Measurements from ENCODE around the gene PITPNM3.
A peak's percentile ranks its signal among the peaks of the same experiment; 100 is the strongest.

The PITPNM3 gene

DNA sequence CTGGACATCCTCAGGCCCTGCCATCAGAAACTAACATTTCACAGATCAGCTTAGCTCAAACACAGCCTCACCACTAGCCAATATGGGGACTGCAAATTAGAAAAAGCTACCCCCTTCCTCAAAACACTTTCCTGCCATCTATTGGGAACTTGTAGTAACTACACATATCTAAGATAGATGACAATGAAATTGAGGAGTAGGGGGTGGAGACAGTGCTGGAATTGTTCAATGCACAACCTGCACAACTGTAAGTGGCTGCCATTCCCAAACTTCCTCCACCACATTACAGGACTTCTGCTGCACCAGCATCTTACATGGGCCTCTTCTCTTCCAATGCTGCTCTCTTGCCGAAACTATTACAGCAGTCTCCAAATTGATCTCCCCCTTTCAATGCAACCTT is 143.3 kb downstream of the PITPNM3 start:
- peak; percentile 46 for DNase-seq (ENCODE audit: low spot score)
- FAIRE-seq: no peak

DNA sequence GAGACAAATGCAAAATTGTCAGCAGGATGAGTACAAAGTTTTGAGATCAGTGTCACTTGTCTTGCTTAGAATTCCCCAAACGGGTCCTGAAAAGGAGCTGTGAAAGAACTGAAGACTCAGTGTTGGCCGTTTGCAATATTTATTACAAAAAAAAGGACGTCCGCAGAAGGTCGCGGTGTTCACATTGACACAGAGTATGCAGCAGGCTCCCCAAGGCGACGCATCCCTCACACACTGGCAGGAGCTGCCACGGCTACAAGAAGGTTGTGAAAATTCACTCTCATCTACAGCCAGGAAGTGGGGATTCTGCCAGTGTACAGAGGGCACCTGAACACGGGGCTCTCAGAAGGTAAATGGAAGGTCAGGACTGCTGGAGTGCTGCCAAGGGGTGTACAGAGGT is 147.6 kb downstream of the PITPNM3 start:
- FAIRE-seq (no peak), DNase-seq (ENCODE audit: low spot score) (no peak)

DNA sequence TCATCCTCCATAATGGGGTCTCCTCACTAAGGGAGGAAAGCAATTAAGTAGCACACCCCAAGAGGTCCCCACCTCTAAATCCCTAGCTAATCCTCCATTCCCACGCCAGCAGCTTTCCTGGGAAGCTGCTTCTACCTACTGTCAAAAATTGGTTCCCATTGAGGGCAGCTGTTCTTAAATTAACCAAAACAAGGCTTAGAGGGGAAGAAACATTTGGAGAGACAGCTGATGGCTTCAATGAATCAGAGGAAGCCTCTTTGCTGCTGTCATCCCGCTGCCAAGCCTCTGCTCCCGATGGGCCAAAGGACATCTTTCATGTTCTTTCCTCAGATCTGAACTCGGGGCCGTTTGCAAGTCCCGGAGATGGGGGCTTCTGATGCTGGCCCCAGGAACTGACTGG is 148.1 kb downstream of the PITPNM3 start:
- DNase-seq (ENCODE audit: low spot score): no peak
- no peak for FAIRE-seq

DNA sequence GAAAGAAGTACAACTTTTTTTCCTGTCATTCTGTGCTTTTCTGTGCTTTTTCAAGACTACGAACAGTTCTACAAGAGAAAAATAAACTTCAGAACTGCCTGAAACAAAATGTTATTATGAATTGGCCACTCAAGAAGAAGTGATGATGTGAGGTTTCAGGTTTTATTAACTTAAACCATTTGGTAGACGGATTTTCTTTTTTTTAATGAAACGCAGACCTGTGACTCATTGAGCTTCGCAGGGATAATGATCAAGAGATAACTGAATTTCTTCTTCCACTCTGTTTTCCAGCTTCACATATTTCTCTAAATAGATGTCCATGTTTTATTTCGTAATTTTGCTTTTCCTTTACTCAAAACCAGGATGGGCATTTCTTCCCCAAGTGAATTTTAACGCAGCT is 154.1 kb downstream of the PITPNM3 start:
- no peak for DNase-seq (ENCODE audit: low spot score)
- no peak for FAIRE-seq
